B cell (primary cell): ENCODE data around the gene PRAMEF1. TPM values are rescaled to one million over a fixed set of nuclear protein-coding genes. Genes with fewer than 3 reads are reported as not detected.

ENCODE experiments used
- ATAC-seq: fragments of 200-7000 bp; cut with Tn5 transposase; one replicate; pipeline ENCODE4 v1.10.0; 2021; ENCODE audit warnings: low read depth, mild to moderate bottlenecking, moderate number of reproducible peaks, moderate library complexity
- CTCF ChIA-PET: fragments of 350-600 bp; sonication (Branson Sonifier 250); formaldehyde crosslinking; loops from one replicate; lab custom pipeline; 2021; ENCODE audit warnings: antibody characterized with exemption, inconsistent platforms; lab: Charles Lee
- POLR2A ChIA-PET: fragments of 350-600 bp; sonication (Branson Sonifier 250); formaldehyde crosslinking; loops from one replicate; lab custom pipeline; 2021; ENCODE audit warnings: antibody characterized with exemption; lab: Charles Lee
- DNase-seq: peaks from one replicate; pipeline ENCODE4 v3.0.0; 2013
- H2AFZ ChIP-seq: 2 replicates; pipeline ENCODE4 v1.6.1; 2012; ENCODE audit warnings: mild to moderate bottlenecking, low read depth, low read length; ENCODE audit not compliant: insufficient read depth, poor library complexity, severe bottlenecking
- H3K27ac ChIP-seq, 2 donors: 1 replicate in 1 of 2; 2 replicates in 1 of 2; pipeline ENCODE4 v1.5.1; 2012 to 2013; ENCODE audit warnings: low read length in 2 of 2, mild to moderate bottlenecking in 2 of 2, moderate library complexity in 1 of 2
- H3K27me3 ChIP-seq, 4 experiments: fragments of 200-600 bp in 1 of 4; sonication (generic) in 1 of 4; replicated peaks in 1 of 4; 1 replicate in 2 of 4; 2 replicates in 2 of 4; pipeline versions ENCODE4 v1.6.1 to v1.7.0; 2013 to 2016; ENCODE audit warnings: low read length in 3 of 4, mild to moderate bottlenecking in 2 of 4, mixed read lengths in 1 of 4, moderate library complexity in 1 of 4; ENCODE audit not compliant: insufficient read depth in 4 of 4, control insufficient read depth in 3 of 4; ENCODE audit errors: control extremely low read depth in 1 of 4
- H3K36me3 ChIP-seq, 2 experiments: replicated peaks in 1 of 2; 1 replicate in 1 of 2; 2 replicates in 1 of 2; pipeline versions ENCODE4 v1.6.1 to v1.7.1; 2013; ENCODE audit warnings: low read length in 1 of 2; ENCODE audit not compliant: insufficient read depth in 2 of 2, control insufficient read depth in 1 of 2; ENCODE audit errors: control extremely low read depth in 1 of 2, extremely low read depth in 1 of 2
- H3K4me1 ChIP-seq, 2 donors: fragments of 200-600 bp in 1 of 2; sonication (generic) in 1 of 2; 1 replicate in 1 of 2; 2 replicates in 1 of 2; pipeline versions ENCODE4 v1.5.1 to v1.6.1; 2013 to 2017; ENCODE audit warnings: low read length in 2 of 2; ENCODE audit not compliant: control insufficient read depth in 2 of 2, insufficient read depth in 2 of 2
- H3K4me2 ChIP-seq: replicated peaks from 2 replicates; pipeline ENCODE3; 2012; ENCODE audit warnings: mild to moderate bottlenecking, low read depth, low read length; ENCODE audit not compliant: poor library complexity, severe bottlenecking
- H3K4me3 ChIP-seq, 5 experiments: fragments of 200-600 bp in 1 of 5; sonication (generic) in 1 of 5; 1 replicate in 3 of 5; 2 replicates in 2 of 5; pipeline versions ENCODE4 v1.5.1 to v1.7.0; 2011 to 2016; ENCODE audit warnings: low read length in 4 of 5, mild to moderate bottlenecking in 4 of 5, low read depth in 2 of 5, control low read depth in 1 of 5, moderate library complexity in 1 of 5; ENCODE audit not compliant: insufficient read depth in 1 of 5; ENCODE audit errors: control extremely low read depth in 1 of 5, extremely low read depth in 1 of 5
- H3K79me2 ChIP-seq: fragments of 200-600 bp; sonication (generic); one replicate; pipeline ENCODE4 v1.6.0; 2016; ENCODE audit warnings: low read length; ENCODE audit not compliant: control insufficient read depth, insufficient read depth
- H3K9ac ChIP-seq: fragments of 200-600 bp; sonication (generic); 2 replicates; pipeline ENCODE4 v1.6.1; 2017; ENCODE audit warnings: mild to moderate bottlenecking, low read length, moderate library complexity
- H3K9me3 ChIP-seq, 3 donors: one replicate each; pipeline versions ENCODE4 v1.6.1 to v1.7.1; 2013; ENCODE audit warnings: low read length in 2 of 3; ENCODE audit not compliant: control insufficient read depth in 2 of 3, insufficient read depth in 1 of 3; ENCODE audit errors: control extremely low read depth in 1 of 3
- H4K20me1 ChIP-seq: 2 replicates; pipeline ENCODE4 v1.6.0; 2012; ENCODE audit warnings: mild to moderate bottlenecking, low read length; ENCODE audit not compliant: insufficient read depth, control insufficient read depth, poor library complexity, severe bottlenecking
- H3K27ac Mint-ChIP-seq: one replicate; pipeline ENCODE4 v1.8.0; 2021; ENCODE audit warnings: mixed read lengths
- H3K27me3 Mint-ChIP-seq: one replicate; pipeline ENCODE4 v1.8.0; 2021; ENCODE audit warnings: mixed read lengths
- H3K4me1 Mint-ChIP-seq: one replicate; pipeline ENCODE4 v1.8.0; 2021; ENCODE audit warnings: mixed read lengths
- H3K4me3 Mint-ChIP-seq: one replicate; pipeline ENCODE4 v1.8.0; 2021; ENCODE audit warnings: mixed read lengths
- H3K9me3 Mint-ChIP-seq: one replicate; pipeline ENCODE4 v1.8.0; 2022; ENCODE audit warnings: mixed read lengths; ENCODE audit not compliant: insufficient read depth
- EZH2 ChIP-seq: IDR thresholded peaks from 2 replicates; pipeline ENCODE4 v1.6.1; 2012; ENCODE audit warnings: borderline replicate concordance, low read depth, mild to moderate bottlenecking, moderate library complexity, low read length; ENCODE audit not compliant: insufficient read depth, poor library complexity, severe bottlenecking
- WGBS: methylation state at CpG from one replicate; pipeline ENCODE4 v1.1.5; 2013; ENCODE audit warnings: missing lambda C conversion rate; ENCODE audit not compliant: insufficient coverage; 5-methylcytosine and 5-hydroxymethylcytosine counted together
- intact Hi-C: fragments of 100-400 bp; cut with micrococcal nuclease; formaldehyde crosslinking; loops from one replicate; pipeline ENCODE4 v1.10.0; 2022
- polyA plus RNA-seq: library from polyadenylated mRNA; depleted of rRNA; stranded (reverse); fragments of >200 nt; gene quantifications from 2 replicates; pipeline ENCODE4 v1.2.3, GENCODE V29; 2012
- total RNA-seq, 2 donors: library from RNA; stranded (reverse); fragments of 120-200 nt in 1 of 2; gene quantifications; 1 replicate in 1 of 2; 2 replicates in 1 of 2; pipeline versions ENCODE4 v1.2.3 to v1.2.4, GENCODE V29; 2013 to 2022
- TF ChIP-seq, protein P1 (sequence below): fragments of 200-600 bp; IDR thresholded peaks from one replicate; pipeline ENCODE4 v1.8.0; 2022; ENCODE audit warnings: antibody characterized with exemption, mild to moderate bottlenecking

Gene PRAMEF1
- total and polyA plus RNA-seq, 2 donors (not counting 1 experiment from before 2014, with no cell fraction given): not detected

DNA sequence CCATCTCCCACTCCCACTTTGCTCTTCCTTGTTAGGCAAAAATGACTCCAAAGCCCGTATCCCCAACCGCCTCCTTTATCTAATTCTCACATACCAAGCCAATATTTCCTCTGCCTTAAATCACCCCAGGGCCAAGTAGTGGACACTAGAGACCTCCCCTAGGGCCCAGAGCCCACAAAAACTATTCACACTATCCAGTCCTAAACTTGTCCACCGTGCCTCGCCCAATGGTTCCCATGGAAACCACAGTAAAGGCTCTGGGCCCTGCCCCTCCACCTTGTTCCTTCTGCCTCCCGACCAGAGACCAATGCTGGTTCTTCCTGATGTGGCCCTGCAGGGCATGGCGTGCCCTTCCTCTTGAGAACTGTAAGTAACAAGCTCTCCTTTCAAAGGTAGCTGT, 33.4 kb upstream of the PRAMEF1 start:
- Histone ChIP-seq H4K20me1 (no peaks in the 10 kb centered on the region), H3K9me3 (no peaks in the 10 kb centered on the region), H3K79me2 (no peaks in the 10 kb centered on the region), H3K9ac (no peak overlapping the region), H2AFZ (no peak overlapping the region), H3K27ac (no peak overlapping the region), H3K4me1 (no peaks in the 10 kb centered on the region), H3K27me3 (no peaks in the 10 kb centered on the region), H3K4me3 (no peak overlapping the region), H3K36me3 (no peaks in the 10 kb centered on the region), H3K4me2 (no peak overlapping the region)
- no peak overlapping the region for H3K27ac Mint-ChIP-seq
- ATAC-seq: no peak
- H3K27me3 Mint-ChIP-seq: peaks cover 18% of the 10 kb centered on the region
- POLR2A ChIA-PET: no interaction called here
- no peaks in the 10 kb centered on the region for H3K9me3 Mint-ChIP-seq
- intact Hi-C loops: no loop called here
- 77% methylated on average over 6 of the region's 6 CpGs for WGBS
- no peaks in the 10 kb centered on the region for H3K4me1 Mint-ChIP-seq
- H3K4me3 Mint-ChIP-seq: no peak overlapping the region
- TF ChIP-seq, protein P1, sequence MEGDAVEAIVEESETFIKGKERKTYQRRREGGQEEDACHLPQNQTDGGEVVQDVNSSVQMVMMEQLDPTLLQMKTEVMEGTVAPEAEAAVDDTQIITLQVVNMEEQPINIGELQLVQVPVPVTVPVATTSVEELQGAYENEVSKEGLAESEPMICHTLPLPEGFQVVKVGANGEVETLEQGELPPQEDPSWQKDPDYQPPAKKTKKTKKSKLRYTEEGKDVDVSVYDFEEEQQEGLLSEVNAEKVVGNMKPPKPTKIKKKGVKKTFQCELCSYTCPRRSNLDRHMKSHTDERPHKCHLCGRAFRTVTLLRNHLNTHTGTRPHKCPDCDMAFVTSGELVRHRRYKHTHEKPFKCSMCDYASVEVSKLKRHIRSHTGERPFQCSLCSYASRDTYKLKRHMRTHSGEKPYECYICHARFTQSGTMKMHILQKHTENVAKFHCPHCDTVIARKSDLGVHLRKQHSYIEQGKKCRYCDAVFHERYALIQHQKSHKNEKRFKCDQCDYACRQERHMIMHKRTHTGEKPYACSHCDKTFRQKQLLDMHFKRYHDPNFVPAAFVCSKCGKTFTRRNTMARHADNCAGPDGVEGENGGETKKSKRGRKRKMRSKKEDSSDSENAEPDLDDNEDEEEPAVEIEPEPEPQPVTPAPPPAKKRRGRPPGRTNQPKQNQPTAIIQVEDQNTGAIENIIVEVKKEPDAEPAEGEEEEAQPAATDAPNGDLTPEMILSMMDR: no peak
- TF ChIP-seq EZH2: no peak
- no peak for DNase-seq
- CTCF ChIA-PET: no interaction called here

DNA sequence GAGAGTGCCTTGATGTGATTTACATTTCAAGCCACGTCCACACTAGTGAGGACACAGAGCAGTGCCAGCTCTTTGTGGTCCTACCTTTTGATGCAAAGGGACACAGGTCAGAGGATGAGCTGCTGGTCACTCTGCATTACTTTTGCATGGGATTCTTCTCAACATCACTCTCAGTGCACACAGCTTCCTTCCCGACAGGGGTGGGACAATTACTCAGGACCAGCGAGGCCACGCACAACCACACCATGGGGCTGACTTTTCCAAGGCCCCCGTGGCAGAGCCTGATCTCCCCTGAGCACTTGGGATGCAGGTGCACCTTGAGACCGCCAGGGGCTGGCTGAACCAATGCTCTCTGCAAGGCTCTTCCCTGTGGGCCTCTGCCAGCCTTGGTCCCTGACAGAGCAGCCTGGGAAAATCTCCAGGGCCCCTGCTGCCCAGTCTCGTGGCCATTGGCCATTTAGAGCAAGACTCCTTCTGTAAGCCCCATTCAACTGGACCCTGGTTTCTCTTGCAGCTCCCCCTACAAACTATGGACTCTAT, 30.9 kb upstream of the PRAMEF1 start:
- no peak overlapping the region for H3K9ac ChIP-seq
- Mint-ChIP-seq H3K27me3 (peaks cover 13% of the 10 kb centered on the region), H3K4me3 (no peak overlapping the region), H3K9me3 (no peaks in the 10 kb centered on the region), H3K4me1 (no peaks in the 10 kb centered on the region), H3K27ac (no peak overlapping the region)
- POLR2A ChIA-PET: no interaction called here
- no peaks in the 10 kb centered on the region for H3K79me2 ChIP-seq
- H3K4me3 ChIP-seq: no peak overlapping the region
- no peaks in the 10 kb centered on the region for H4K20me1 ChIP-seq
- no peak for TF ChIP-seq EZH2
- TF ChIP-seq, protein P1: no peak
- no peaks in the 10 kb centered on the region for H3K9me3 ChIP-seq
- CTCF ChIA-PET: no interaction called here
- no peaks in the 10 kb centered on the region for H3K27me3 ChIP-seq
- no peak overlapping the region for H3K27ac ChIP-seq
- DNase-seq (no peak), ATAC-seq (no peak)
- no peaks in the 10 kb centered on the region for H3K4me1 ChIP-seq
- 70% methylated on average over 7 of the region's 7 CpGs for WGBS
- H3K36me3 ChIP-seq: no peaks in the 10 kb centered on the region
- no peak overlapping the region for H3K4me2 ChIP-seq
- H2AFZ ChIP-seq: no peak overlapping the region
- intact Hi-C loops: no loop called here
